IMR-90 (cell line): ENCODE measurements around the gene GNAO1. TPM values are rescaled to one million over a fixed set of nuclear protein-coding genes. Genes with fewer than 3 reads are reported as not detected.

ENCODE experiments used
- ATAC-seq: fragments of 200-7000 bp; cut with Tn5 transposase; 2 replicates; pipeline ENCODE4 v1.9.1; 2020; ENCODE audit warnings: low read depth, mild to moderate bottlenecking, moderate library complexity
- BruUV-seq: library from RNA; stranded (reverse); fragments of 400-500 nt; replicated peaks from 2 replicates; lab custom pipeline; 2021; lab: Mats Ljungman, UMichigan
- CTCF ChIA-PET: fragments of 300-600 bp; formaldehyde crosslinking; extraction: SDS; loops from one replicate; lab custom pipeline; 2021; ENCODE audit warnings: antibody characterized with exemption; lab: Yijun Ruan, JAX
- POLR2A ChIA-PET: fragments of 300-600 bp; sonication (Branson Sonifier 250); formaldehyde crosslinking; loops from one replicate; lab custom pipeline; 2022; ENCODE audit warnings: antibody characterized with exemption; ENCODE audit not compliant: unreplicated experiment; lab: Charles Lee
- DNase-seq: peaks from one replicate; pipeline ENCODE4 v3.0.0; 2013
- H2AFZ ChIP-seq: replicated peaks from 2 replicates; pipeline ENCODE3; 2013; ENCODE audit warnings: low read length, mild to moderate bottlenecking; ENCODE audit not compliant: poor library complexity
- H2AK5ac ChIP-seq: 2 replicates; pipeline ENCODE4 v1.6.1; 2013; ENCODE audit warnings: low read depth, low read length, inconsistent platforms
- H2AK9ac ChIP-seq: replicated peaks from 2 replicates; pipeline ENCODE3; 2013; ENCODE audit warnings: mild to moderate bottlenecking, low read depth, low read length, moderate library complexity; ENCODE audit not compliant: poor library complexity
- H2BK120ac ChIP-seq: 2 replicates; pipeline ENCODE4 v1.6.1; 2013; ENCODE audit warnings: low read depth, low read length, inconsistent platforms
- H2BK15ac ChIP-seq: 3 replicates; pipeline ENCODE4 v1.6.1; 2013; ENCODE audit warnings: low read depth, low read length, inconsistent platforms
- H2BK20ac ChIP-seq: 2 replicates; pipeline ENCODE4 v1.6.1; 2013; ENCODE audit warnings: low read depth, mild to moderate bottlenecking, inconsistent platforms, low read length, moderate library complexity
- H2BK5ac ChIP-seq: 2 replicates; pipeline ENCODE4 v1.6.1; 2013; ENCODE audit warnings: mild to moderate bottlenecking, low read depth, low read length, inconsistent platforms; ENCODE audit not compliant: poor library complexity, severe bottlenecking
- H3K14ac ChIP-seq: replicated peaks from 2 replicates; pipeline ENCODE4 v1.6.1; 2013; ENCODE audit warnings: low read depth, low read length, inconsistent platforms
- H3K18ac ChIP-seq: 2 replicates; pipeline ENCODE4 v1.6.1; 2013; ENCODE audit warnings: low read depth, low read length, control low read depth
- H3K23ac ChIP-seq: 2 replicates; pipeline ENCODE4 v1.6.1; 2013; ENCODE audit warnings: low read depth, low read length, inconsistent platforms
- H3K27ac ChIP-seq: 2 replicates; pipeline ENCODE4 v1.5.1; 2013; ENCODE audit warnings: mild to moderate bottlenecking, control low read depth, low read length; ENCODE audit not compliant: insufficient read depth
- H3K27me3 ChIP-seq: 2 replicates; pipeline ENCODE4 v1.6.1; 2013; ENCODE audit warnings: low read length; ENCODE audit not compliant: control insufficient read depth, insufficient read depth
- H3K36me3 ChIP-seq: 2 replicates; pipeline ENCODE4 v1.6.1; 2013; ENCODE audit warnings: low read length, mixed read lengths; ENCODE audit not compliant: control insufficient read depth, insufficient read depth
- H3K4ac ChIP-seq: 2 replicates; pipeline ENCODE4 v1.6.1; 2013; ENCODE audit warnings: low read depth, low read length, inconsistent platforms
- H3K4me1 ChIP-seq: 2 replicates; pipeline ENCODE4 v1.6.1; 2013; ENCODE audit warnings: low read length, mixed read lengths; ENCODE audit not compliant: control insufficient read depth, insufficient read depth
- H3K4me2 ChIP-seq: 2 replicates; pipeline ENCODE4 v1.6.1; 2013; ENCODE audit warnings: low read depth, mild to moderate bottlenecking, control low read depth, low read length, moderate library complexity
- H3K4me3 ChIP-seq: 2 replicates; pipeline ENCODE4 v1.5.1; 2013; ENCODE audit warnings: low read depth, mild to moderate bottlenecking, control low read depth, low read length, moderate library complexity; ENCODE audit not compliant: insufficient read depth
- H3K56ac ChIP-seq: 2 replicates; pipeline ENCODE4 v1.6.1; 2013; ENCODE audit warnings: low read length, inconsistent platforms; ENCODE audit not compliant: insufficient read depth; ENCODE audit errors: extremely low read depth
- H3K79me1 ChIP-seq, 2 experiments: 2 replicates each; pipeline ENCODE4 v1.6.1; 2013; ENCODE audit warnings: low read length in 2 of 2, inconsistent platforms in 1 of 2, low read depth in 1 of 2
- H3K9ac ChIP-seq: 2 replicates; pipeline ENCODE4 v1.6.1; 2013; ENCODE audit warnings: low read depth, low read length, control low read depth
- H3K9me1 ChIP-seq: 2 replicates; pipeline ENCODE4 v1.6.1; 2013; ENCODE audit warnings: low read length, inconsistent platforms; ENCODE audit not compliant: insufficient read depth
- H3K9me3 ChIP-seq: 2 replicates; pipeline ENCODE4 v1.6.1; 2013; ENCODE audit warnings: low read length; ENCODE audit not compliant: control insufficient read depth, insufficient read depth
- H4K20me1 ChIP-seq: 2 replicates; pipeline ENCODE4 v1.6.1; 2013; ENCODE audit warnings: low read length, inconsistent platforms; ENCODE audit not compliant: insufficient read depth
- H4K5ac ChIP-seq: 2 replicates; pipeline ENCODE4 v1.6.1; 2013; ENCODE audit warnings: mild to moderate bottlenecking, low read depth, low read length, control low read depth
- H4K8ac ChIP-seq, 2 experiments: 2 replicates each; pipeline ENCODE4 v1.6.1; 2013; ENCODE audit warnings: low read depth in 2 of 2, low read length in 2 of 2, control low read depth in 1 of 2, inconsistent platforms in 1 of 2
- H4K91ac ChIP-seq: 2 replicates; pipeline ENCODE4 v1.6.1; 2013; ENCODE audit warnings: low read depth, low read length, inconsistent platforms; ENCODE audit not compliant: insufficient read depth
- BHLHE40 ChIP-seq: fragments of 150-350 bp; IDR thresholded peaks from 2 replicates; pipeline ENCODE4 v1.6.1; 2016; ENCODE audit warnings: mild to moderate bottlenecking, low read depth, low read length
- CEBPB ChIP-seq: IDR thresholded peaks from 2 replicates; pipeline ENCODE4 v1.6.1; 2012; ENCODE audit warnings: low read depth, low read length, improper control_type of control experiment
- CHD1 ChIP-seq: IDR thresholded peaks from 2 replicates; pipeline ENCODE4 v1.6.1; 2012; ENCODE audit warnings: low read depth, low read length, improper control_type of control experiment
- CTCF ChIP-seq: conservative IDR thresholded peaks from 2 replicates; pipeline ENCODE4 v1.5.1; 2012; ENCODE audit warnings: mild to moderate bottlenecking, low read depth, low read length, improper control_type of control experiment
- ELK1 ChIP-seq: fragments of 150-350 bp; IDR thresholded peaks from 2 replicates; pipeline ENCODE4 v1.6.1; 2016; ENCODE audit warnings: low read depth, mild to moderate bottlenecking, low read length, moderate library complexity, borderline replicate concordance
- FOS ChIP-seq: fragments of 150-350 bp; IDR thresholded peaks from 2 replicates; pipeline ENCODE4 v1.6.1; 2016; ENCODE audit warnings: low read depth, low read length
- MAFK ChIP-seq: IDR thresholded peaks from 2 replicates; pipeline ENCODE4 v1.6.1; 2012; ENCODE audit warnings: low read depth, low read length, improper control_type of control experiment
- MAZ ChIP-seq: IDR thresholded peaks from 2 replicates; pipeline ENCODE4 v1.6.1; 2012; ENCODE audit warnings: low read depth, mild to moderate bottlenecking, low read length, improper control_type of control experiment, moderate library complexity, borderline replicate concordance
- MXI1 ChIP-seq: IDR thresholded peaks from 2 replicates; pipeline ENCODE4 v1.6.1; 2012; ENCODE audit warnings: low read depth, mild to moderate bottlenecking, low read length, moderate library complexity, borderline replicate concordance
- NFE2L2 ChIP-seq: fragments of 150-350 bp; IDR thresholded peaks from 2 replicates; pipeline ENCODE4 v1.6.1; 2016; ENCODE audit warnings: low read depth, mild to moderate bottlenecking, low read length
- POLR2A ChIP-seq: IDR thresholded peaks from 2 replicates; pipeline ENCODE4 v1.6.1; 2012; ENCODE audit warnings: mild to moderate bottlenecking, low read depth, low read length
- RAD21 ChIP-seq: IDR thresholded peaks from 2 replicates; pipeline ENCODE4 v1.6.1; 2012; ENCODE audit warnings: low read length, improper control_type of control experiment
- RCOR1 ChIP-seq: IDR thresholded peaks from 2 replicates; pipeline ENCODE4 v1.6.1; 2012; ENCODE audit warnings: mild to moderate bottlenecking, low read length, improper control_type of control experiment; ENCODE audit not compliant: insufficient replicate concordance
- RFX5 ChIP-seq: IDR thresholded peaks from 2 replicates; pipeline ENCODE4 v1.8.0; 2012; ENCODE audit warnings: low read depth, mild to moderate bottlenecking, low read length, moderate library complexity
- SMC3 ChIP-seq: fragments of 150-350 bp; IDR thresholded peaks from 2 replicates; pipeline ENCODE4 v1.6.1; 2016; ENCODE audit warnings: low read depth, mild to moderate bottlenecking, antibody characterized with exemption, low read length, moderate library complexity
- USF2 ChIP-seq: fragments of 150-350 bp; IDR thresholded peaks from 2 replicates; pipeline ENCODE4 v1.6.1; 2017; ENCODE audit warnings: mild to moderate bottlenecking, antibody characterized with exemption, low read length, low read depth
- WGBS, 2 experiments: methylation state at CpG; one replicate each; pipeline versions ENCODE4 v1.1.5 to v1.1.7; 2013; ENCODE audit warnings: missing lambda C conversion rate in 2 of 2; ENCODE audit not compliant: insufficient read length in 1 of 2; ENCODE audit errors: extremely low coverage in 2 of 2; 5-methylcytosine and 5-hydroxymethylcytosine counted together
- dilution Hi-C: fragments of 300-500 bp; cut with HindIII; formaldehyde crosslinking; loops from one replicate; pipeline ENCODE4 v1.14.3; 2018; ENCODE audit warnings: low sequenced_read_pairs; ENCODE audit not compliant: unreplicated experiment
- in situ Hi-C: fragments of 300-500 bp; cut with MboI; formaldehyde crosslinking; loops from 3 replicates; pipeline ENCODE4 v1.14.3; 2019; ENCODE audit warnings: low sequenced_read_pairs, inconsistent platforms, mixed read lengths
- intact Hi-C: fragments of 100-400 bp; cut with micrococcal nuclease; formaldehyde crosslinking; loops from 2 replicates; pipeline ENCODE4 v1.10.0; 2022
- polyA plus RNA-seq, 3 experiments: library from polyadenylated mRNA; depleted of rRNA; stranded (reverse); fragments of >200 nt; gene quantifications; 2 replicates each; pipeline ENCODE4 v1.2.3, GENCODE V29; 2012; ENCODE audit warnings: low replicate concordance in 1 of 3
- total RNA-seq: library from RNA; depleted of rRNA; stranded (reverse); fragments of >200 nt; gene quantifications from 2 replicates; pipeline ENCODE4 v1.2.3, GENCODE V29; 2012

The GNAO1 gene
- total and polyA plus RNA-seq, 2 of the 4 experiments (the other 2 are of a cell fraction), result under 0.01 to 0.07 TPM

- H3K4me3 ChIP-seq, result no peak overlapping the region
- no peaks in the 10 kb centered on the region for H3K9me3 ChIP-seq
- no peak overlapping the region for H2BK120ac ChIP-seq
- H3K79me1 ChIP-seq, result no peaks in the 10 kb centered on the region
- intact Hi-C loops (no loop called here), in situ Hi-C loops (no loop called here), dilution Hi-C loops (no loop called here)
- H3K14ac ChIP-seq, result no peak overlapping the region
- no peak overlapping the region for H3K56ac ChIP-seq
- H3K9ac ChIP-seq, result no peak overlapping the region
- H3K18ac ChIP-seq, result no peak overlapping the region
- H2AFZ ChIP-seq, result no peak overlapping the region
- H4K5ac ChIP-seq, result no peak overlapping the region
- CTCF ChIA-PET, result no interaction called here
- no peak overlapping the region for H2AK5ac ChIP-seq
- no peak overlapping the region for H2BK5ac ChIP-seq
- no peak overlapping the region for H3K4ac ChIP-seq
- no peak for ATAC-seq
- H3K9me1 ChIP-seq, result no peaks in the 10 kb centered on the region; the same call in 1 of the 2 replicates
- POLR2A ChIA-PET, result no interaction called here
- no peaks in the 10 kb centered on the region for H3K4me1 ChIP-seq
- no peak for DNase-seq
- no TSS peak for BruUV-seq
- no peaks in the 10 kb centered on the region for H3K36me3 ChIP-seq
- H4K20me1 ChIP-seq, result no peaks in the 10 kb centered on the region
- no peak overlapping the region for H3K4me2 ChIP-seq
- H4K91ac ChIP-seq, result no peak overlapping the region
- H2BK15ac ChIP-seq, result no peak overlapping the region
- no peak overlapping the region for H3K23ac ChIP-seq
- no peak overlapping the region for H3K27ac ChIP-seq
- no peak overlapping the region for H4K8ac ChIP-seq
- no peak overlapping the region for H2AK9ac ChIP-seq
- H3K27me3 ChIP-seq, result peaks cover 16% of the 10 kb centered on the region; the same call in 1 of the 2 replicates
- TF ChIP-seq RFX5 (no peak), USF2 (no peak), SMC3 (no peak), MAZ (no peak), CEBPB (no peak), CHD1 (no peak), ELK1 (no peak), POLR2A (no peak), MXI1 (no peak), MAFK (no peak), RCOR1 (no peak), BHLHE40 (no peak), CTCF (no peak), NFE2L2 (no peak), RAD21 (no peak), FOS (no peak)
- no peak overlapping the region for H2BK20ac ChIP-seq
- 74% methylated on average over 3 of the region's 7 CpGs; no CpG with 5 or more reads in 1 of the 2 experiments for WGBS, 2 experiments
Observed at GRCh38 chr16:56288019-56288418, 96.7 kb downstream of the GNAO1 start.
